ENCODE data around the gene CGAS.
A peak's percentile ranks its signal among the peaks of the same experiment; 100 is the strongest.
"Not testable (repeated sequence)": the region's sequence is repeated elsewhere in the genome, so short reads cannot be mapped to it uniquely, and the experiment has no call there.

The CGAS gene

DNA sequence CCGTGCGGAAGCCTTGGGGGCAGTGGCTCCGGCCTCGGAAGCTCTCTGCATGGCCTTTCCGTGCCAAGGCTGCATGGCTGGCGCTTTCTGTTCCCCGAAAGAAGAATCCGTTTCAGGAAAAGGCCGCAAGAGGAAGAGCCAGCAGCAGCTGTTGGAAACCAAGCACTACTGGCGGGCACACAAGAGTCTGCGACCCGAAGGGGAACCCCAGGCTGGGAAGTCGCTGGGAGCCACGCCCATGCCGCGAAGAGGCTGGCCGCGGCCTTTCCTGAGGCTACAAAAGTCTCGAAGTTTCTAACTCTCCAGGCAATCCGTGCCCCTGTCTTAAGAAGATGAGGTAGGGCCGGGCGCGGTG is at the start of gene CGAS:
CGAS (minus strand) TSS at position 191 of the 355 bp plus-strand sequence; CDS start at position 75, 116 bp downstream.
- peaks cover 21% of the 10 kb centered on the region for H3K4me1 Mint-ChIP-seq
- no peaks in the 10 kb centered on the region for H3K9me3 Mint-ChIP-seq
- peak within 1 kb of the TSS; percentile 93 for H3K4me3 Mint-ChIP-seq
- no peaks in the 10 kb centered on the region for H3K27me3 Mint-ChIP-seq
- H3K27ac Mint-ChIP-seq (ENCODE audit: low read depth) = peak within 1 kb of the TSS; percentile 98
- DNase-seq (ENCODE audit: low spot score in 2 of 2) (peak; percentile 49 to 64), ATAC-seq (replicated peaks; ENCODE audit: extremely low read depth, poor library complexity, severe bottlenecking) (peak; percentile 77)
- peaks cover 30% of the 10 kb centered on the region for H3K36me3 Mint-ChIP-seq (ENCODE audit: insufficient read depth)

DNA sequence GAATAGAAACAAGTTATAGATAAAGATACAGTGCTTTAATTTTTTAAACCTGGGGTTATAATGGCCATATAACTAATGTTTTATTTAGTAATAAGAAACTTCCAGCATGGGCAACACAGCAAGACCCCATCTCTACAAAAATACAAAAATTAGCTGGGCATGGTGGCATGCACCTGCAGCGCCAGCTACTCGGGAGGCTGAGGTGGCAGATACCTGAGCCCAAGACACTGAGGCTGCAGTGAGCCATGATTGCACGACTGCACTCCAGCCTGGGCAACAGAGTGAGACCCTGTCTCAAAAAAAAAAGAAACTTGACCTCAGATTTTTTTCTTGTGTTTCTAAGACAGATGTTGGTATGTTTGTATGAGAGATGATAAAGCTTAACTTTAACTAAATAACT is 45.8 kb upstream of the CGAS start:
- H3K4me3 Mint-ChIP-seq = no peak overlapping the region
- no peaks in the 10 kb centered on the region for H3K27me3 Mint-ChIP-seq
- H3K27ac Mint-ChIP-seq (ENCODE audit: low read depth) = no peak overlapping the region
- no peaks in the 10 kb centered on the region for H3K4me1 Mint-ChIP-seq
- no peak for ATAC-seq (replicated peaks; ENCODE audit: extremely low read depth, poor library complexity, severe bottlenecking)
- no peak for DNase-seq (ENCODE audit: low spot score in 2 of 2)
- H3K36me3 Mint-ChIP-seq (ENCODE audit: insufficient read depth) = peaks cover 64% of the 10 kb centered on the region
- H3K9me3 Mint-ChIP-seq = no peaks in the 10 kb centered on the region

DNA sequence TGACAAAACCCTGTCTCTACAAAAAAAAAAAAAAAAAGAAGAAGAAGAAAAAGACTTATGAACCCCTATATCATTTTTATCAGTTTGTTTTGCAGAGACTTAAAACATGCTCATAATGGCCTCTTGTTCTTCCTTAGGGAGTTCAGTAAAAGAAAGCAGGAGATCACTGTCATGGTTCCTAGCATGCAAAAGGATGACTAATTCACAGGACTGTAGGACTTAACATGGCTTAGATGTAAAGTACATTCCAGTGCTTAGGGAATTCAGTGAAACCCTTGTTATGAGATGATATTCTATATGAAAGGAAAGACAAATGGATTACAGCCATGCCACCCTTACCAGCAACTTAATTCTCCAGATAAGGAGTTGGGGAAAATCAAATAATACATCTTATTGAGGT is 39.3 kb upstream of the CGAS start:
- peak overlapping the region; percentile 77 for H3K27ac Mint-ChIP-seq (ENCODE audit: low read depth)
- no peaks in the 10 kb centered on the region for H3K4me1 Mint-ChIP-seq
- no peaks in the 10 kb centered on the region for H3K27me3 Mint-ChIP-seq
- ATAC-seq (replicated peaks; ENCODE audit: extremely low read depth, poor library complexity, severe bottlenecking) (no peak), DNase-seq (ENCODE audit: low spot score in 2 of 2) (no peak)
- H3K36me3 Mint-ChIP-seq (ENCODE audit: insufficient read depth) = peaks cover 64% of the 10 kb centered on the region
- H3K4me3 Mint-ChIP-seq = no peak overlapping the region
- H3K9me3 Mint-ChIP-seq = no peaks in the 10 kb centered on the region

DNA sequence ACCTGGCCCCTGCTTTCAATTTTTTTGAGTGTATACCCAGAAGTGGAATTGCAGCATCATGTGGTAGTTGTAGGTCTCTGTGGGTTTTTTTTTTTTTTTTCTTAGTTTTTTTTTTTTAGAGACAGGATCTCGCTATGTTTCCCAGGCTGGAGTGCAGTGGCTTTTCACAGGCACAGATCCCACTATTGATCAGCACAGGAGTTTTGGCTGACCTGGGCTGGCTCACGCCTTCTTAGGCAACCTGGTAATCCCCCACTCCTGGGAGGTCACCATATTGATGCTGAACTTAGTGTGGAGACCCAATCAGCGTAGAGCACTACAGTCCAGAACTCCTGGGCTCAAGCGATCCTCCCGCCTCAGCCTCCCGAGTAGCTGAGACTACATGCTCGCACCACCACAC is 35.4 kb upstream of the CGAS start:
- Mint-ChIP-seq H3K4me1 (no peaks in the 10 kb centered on the region), H3K36me3 (ENCODE audit: insufficient read depth) (peaks cover 69% of the 10 kb centered on the region), H3K27ac (ENCODE audit: low read depth) (no peak overlapping the region), H3K9me3 (no peaks in the 10 kb centered on the region), H3K27me3 (no peaks in the 10 kb centered on the region), H3K4me3 (no peak overlapping the region)
- no peak for DNase-seq (ENCODE audit: low spot score in 2 of 2)
- no peak for ATAC-seq (replicated peaks; ENCODE audit: extremely low read depth, poor library complexity, severe bottlenecking)

DNA sequence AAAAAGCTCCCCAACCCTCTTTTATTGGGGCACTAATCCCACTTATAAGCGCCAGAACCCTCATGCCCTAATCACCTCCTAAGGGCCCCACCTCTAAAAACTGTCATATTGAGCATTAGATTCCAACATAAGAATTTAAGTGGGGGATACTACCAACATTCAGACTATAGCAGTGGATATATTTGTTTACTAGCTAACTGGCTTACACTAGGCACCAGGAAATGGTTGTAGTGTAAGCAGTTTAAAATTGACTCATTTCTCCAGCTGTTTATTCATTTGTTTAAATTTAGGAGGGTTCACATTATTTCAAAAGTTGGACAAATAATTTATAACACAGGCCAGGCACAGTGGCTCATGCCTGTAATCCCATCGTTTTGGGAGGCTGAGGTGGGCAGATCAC is 32.3 kb upstream of the CGAS start:
- Mint-ChIP-seq H3K4me3 (no peak overlapping the region), H3K4me1 (peaks cover 11% of the 10 kb centered on the region), H3K27me3 (no peaks in the 10 kb centered on the region), H3K27ac (ENCODE audit: low read depth) (no peak overlapping the region), H3K36me3 (ENCODE audit: insufficient read depth) (peaks cover 78% of the 10 kb centered on the region), H3K9me3 (no peaks in the 10 kb centered on the region)
- DNase-seq (ENCODE audit: low spot score in 2 of 2) (no peak), ATAC-seq (replicated peaks; ENCODE audit: extremely low read depth, poor library complexity, severe bottlenecking) (no peak)

DNA sequence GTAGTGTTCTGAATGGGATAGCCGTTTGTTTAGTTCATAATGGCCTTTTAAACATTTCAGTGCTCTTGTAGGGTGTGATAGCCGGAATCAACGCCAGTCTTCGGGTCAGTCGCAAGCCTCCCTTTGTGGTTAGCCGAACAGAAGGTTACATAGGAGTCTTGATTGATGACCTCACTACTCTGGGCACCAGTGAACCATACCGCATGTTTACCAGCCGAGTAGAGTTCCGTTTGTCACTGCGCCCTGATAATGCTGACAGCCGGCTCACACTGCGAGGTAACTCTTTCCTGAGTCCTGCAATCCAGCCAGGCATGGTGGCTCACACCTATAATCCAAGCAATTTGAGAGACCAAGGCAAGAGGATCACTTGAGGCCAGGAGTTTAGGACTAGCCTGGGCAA is 29.9 kb upstream of the CGAS start:
- peaks cover 11% of the 10 kb centered on the region for H3K4me1 Mint-ChIP-seq
- ATAC-seq (replicated peaks; ENCODE audit: extremely low read depth, poor library complexity, severe bottlenecking) (no peak), DNase-seq (ENCODE audit: low spot score in 2 of 2) (no peak)
- H3K27me3 Mint-ChIP-seq = no peaks in the 10 kb centered on the region
- no peak overlapping the region for H3K4me3 Mint-ChIP-seq
- peak overlapping the region; percentile 29 for H3K27ac Mint-ChIP-seq (ENCODE audit: low read depth)
- no peaks in the 10 kb centered on the region for H3K9me3 Mint-ChIP-seq
- H3K36me3 Mint-ChIP-seq (ENCODE audit: insufficient read depth) = peaks cover 88% of the 10 kb centered on the region

DNA sequence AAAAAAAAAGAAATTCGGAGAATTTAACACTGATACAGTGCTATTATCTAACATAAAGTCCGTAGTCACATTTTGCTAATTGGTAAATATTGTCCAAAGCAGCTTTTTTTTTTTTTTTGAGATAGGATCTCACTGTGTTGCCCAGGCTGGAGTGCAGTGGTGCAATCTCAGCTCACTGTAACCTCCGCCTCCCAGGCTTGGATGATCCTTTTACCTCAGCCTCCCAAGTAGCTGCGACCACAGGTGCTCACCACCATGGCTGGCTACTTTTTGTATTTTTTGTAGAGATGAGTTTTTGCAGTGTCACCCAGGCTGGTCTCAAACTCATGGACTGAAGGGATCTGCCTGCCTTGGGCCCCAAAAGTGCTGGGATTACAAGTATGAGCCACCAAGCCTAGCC is 25.3 kb upstream of the CGAS start:
- H3K36me3 Mint-ChIP-seq (ENCODE audit: insufficient read depth) = peaks cover 88% of the 10 kb centered on the region
- H3K27me3 Mint-ChIP-seq = no peaks in the 10 kb centered on the region
- no peaks in the 10 kb centered on the region for H3K9me3 Mint-ChIP-seq
- H3K27ac Mint-ChIP-seq (ENCODE audit: low read depth) = no peak overlapping the region
- DNase-seq (ENCODE audit: low spot score in 2 of 2) (no peak), ATAC-seq (replicated peaks; ENCODE audit: extremely low read depth, poor library complexity, severe bottlenecking) (no peak)
- peaks cover 11% of the 10 kb centered on the region for H3K4me1 Mint-ChIP-seq
- no peak overlapping the region for H3K4me3 Mint-ChIP-seq

DNA sequence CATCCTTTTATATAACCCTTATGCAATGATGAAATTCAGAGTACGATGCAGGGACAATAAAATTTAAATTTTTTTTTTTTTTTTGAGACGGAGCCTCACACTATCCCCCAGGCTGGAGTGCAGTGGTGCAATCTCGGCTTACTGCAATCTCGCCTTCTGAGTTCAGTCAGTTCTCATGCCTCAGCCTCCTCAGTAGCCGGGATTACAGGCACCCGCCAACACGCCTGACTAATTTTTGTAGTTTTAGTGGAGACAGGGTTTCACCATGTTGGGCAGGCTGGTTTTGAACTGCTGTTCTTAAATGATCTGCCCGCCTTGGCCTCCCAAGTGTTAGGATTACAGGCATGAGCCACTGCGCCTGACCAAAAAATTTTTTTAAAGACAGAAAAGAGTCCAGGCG is 24.6 kb upstream of the CGAS start:
- Mint-ChIP-seq H3K9me3 (no peaks in the 10 kb centered on the region), H3K27me3 (no peaks in the 10 kb centered on the region), H3K27ac (ENCODE audit: low read depth) (no peak overlapping the region), H3K4me1 (peaks cover 11% of the 10 kb centered on the region), H3K36me3 (ENCODE audit: insufficient read depth) (peaks cover 86% of the 10 kb centered on the region), H3K4me3 (no peak overlapping the region)
- DNase-seq (ENCODE audit: low spot score in 2 of 2) = no peak
- no peak for ATAC-seq (replicated peaks; ENCODE audit: extremely low read depth, poor library complexity, severe bottlenecking)

DNA sequence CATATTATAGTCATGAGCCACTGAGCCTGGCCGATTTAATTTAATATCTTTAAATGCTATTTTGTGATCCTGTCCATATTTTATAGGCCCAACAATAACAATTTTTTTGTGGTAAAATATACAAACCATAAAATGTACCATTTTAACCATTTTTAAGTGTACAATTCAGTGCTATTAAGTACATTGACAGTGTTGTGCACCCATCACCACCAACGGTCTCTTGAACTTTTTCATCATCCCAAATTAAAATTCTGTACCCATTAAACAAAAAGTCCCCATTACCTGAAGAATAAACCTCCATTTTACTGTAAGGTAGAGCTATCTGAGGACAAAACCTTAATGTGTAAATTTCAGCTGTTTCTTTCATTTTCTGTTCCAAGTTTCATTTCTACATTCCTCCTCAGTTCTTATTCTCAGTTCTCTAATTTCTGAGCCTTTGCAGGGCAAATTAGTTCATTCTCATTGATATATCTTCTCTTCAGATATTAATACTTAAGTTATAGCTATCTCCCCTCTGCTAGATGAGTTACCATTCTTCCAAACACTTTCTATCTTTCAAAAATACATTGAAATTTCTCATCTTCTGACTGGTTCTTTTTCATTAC is 19.7 kb upstream of the CGAS start:
- ATAC-seq (replicated peaks; ENCODE audit: extremely low read depth, poor library complexity, severe bottlenecking) (no peak), DNase-seq (ENCODE audit: low spot score in 2 of 2) (no peak)
- peaks cover 14% of the 10 kb centered on the region for H3K4me1 Mint-ChIP-seq
- H3K27ac Mint-ChIP-seq (ENCODE audit: low read depth) = peak overlapping the region; percentile 93
- peaks cover 81% of the 10 kb centered on the region for H3K36me3 Mint-ChIP-seq (ENCODE audit: insufficient read depth)
- peak overlapping the region; percentile 23 for H3K4me3 Mint-ChIP-seq
- no peaks in the 10 kb centered on the region for H3K27me3 Mint-ChIP-seq
- H3K9me3 Mint-ChIP-seq = no peaks in the 10 kb centered on the region

DNA sequence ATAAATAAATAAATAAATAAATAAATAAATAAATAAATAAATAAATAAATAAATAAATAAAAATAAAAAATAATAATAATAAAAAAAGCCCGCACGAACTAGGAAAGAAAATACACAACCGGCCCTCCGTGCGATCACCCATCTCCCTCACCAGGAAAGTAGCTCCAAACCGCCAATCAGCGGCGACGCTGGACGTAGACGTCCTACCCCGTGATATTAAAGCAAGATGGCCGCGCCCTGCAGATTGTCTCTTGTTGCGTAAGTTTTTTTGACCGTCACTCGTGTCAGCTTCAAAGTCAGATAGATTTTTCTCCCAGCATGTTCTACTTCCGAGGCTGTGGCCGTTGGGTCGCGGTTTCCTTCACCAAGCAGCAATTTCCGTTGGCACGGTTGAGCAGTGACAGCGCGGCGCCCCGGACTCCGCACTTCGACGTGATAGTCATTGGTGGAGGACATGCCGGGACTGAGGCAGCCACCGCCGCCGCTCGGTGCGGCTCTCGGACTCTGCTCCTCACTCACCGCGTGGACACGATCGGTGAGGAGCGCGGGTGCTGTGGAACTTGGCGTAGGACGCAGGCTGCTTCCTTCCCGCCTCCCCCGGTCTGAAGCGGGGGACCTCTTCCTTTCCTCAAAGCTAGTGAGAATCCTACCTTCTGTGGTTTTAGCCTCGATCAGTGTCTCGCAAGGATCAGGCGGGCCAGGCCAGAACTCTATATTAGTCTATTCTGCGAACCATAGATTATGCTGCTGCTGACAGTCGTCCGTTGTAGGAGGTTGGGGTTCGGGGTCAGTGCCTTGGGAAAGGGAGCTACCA is 9.6 kb upstream of the CGAS start, which contains the start of gene MTO1:
MTO1 (plus strand) TSS at position 201 of the 814 bp plus-strand sequence; CDS start at position 319, 118 bp downstream.
- H3K4me1 Mint-ChIP-seq = peaks cover 27% of the 10 kb centered on the region
- H3K9me3 Mint-ChIP-seq = no peaks in the 10 kb centered on the region
- peak within 1 kb of the TSS; percentile 86 for H3K4me3 Mint-ChIP-seq
- DNase-seq (ENCODE audit: low spot score in 2 of 2) (peak; percentile 64 to 78), ATAC-seq (replicated peaks; ENCODE audit: extremely low read depth, poor library complexity, severe bottlenecking) (peak; percentile 90)
- peaks cover 34% of the 10 kb centered on the region for H3K36me3 Mint-ChIP-seq (ENCODE audit: insufficient read depth)
- peak within 1 kb of the TSS; percentile 84 for H3K27ac Mint-ChIP-seq (ENCODE audit: low read depth)
- no peaks in the 10 kb centered on the region for H3K27me3 Mint-ChIP-seq

DNA sequence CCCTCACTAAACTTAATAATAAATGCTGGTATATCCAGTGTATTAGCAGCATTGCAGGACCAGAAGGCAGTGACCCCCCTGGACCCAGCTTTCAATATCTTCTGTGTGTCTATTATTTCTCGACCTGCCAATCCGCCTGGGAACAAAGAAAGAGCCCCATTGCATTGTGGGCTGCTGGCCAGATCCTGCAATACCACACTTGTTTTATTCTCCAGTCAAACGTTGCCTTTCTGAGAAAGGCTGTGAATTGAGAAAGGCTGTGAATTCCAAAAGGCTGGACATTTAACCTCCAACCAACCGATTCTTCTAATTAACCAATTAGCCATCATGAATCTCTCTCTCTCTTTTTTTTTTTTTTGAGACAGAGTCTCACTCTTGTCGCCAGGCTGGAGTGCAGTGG is 8.0 kb upstream of the CGAS start:
- Mint-ChIP-seq H3K4me1 (peaks cover 20% of the 10 kb centered on the region), H3K36me3 (ENCODE audit: insufficient read depth) (peaks cover 24% of the 10 kb centered on the region), H3K4me3 (peak overlapping the region; percentile 34), H3K27ac (ENCODE audit: low read depth) (peak overlapping the region; percentile 84), H3K27me3 (no peaks in the 10 kb centered on the region), H3K9me3 (no peaks in the 10 kb centered on the region)
- no peak for DNase-seq (ENCODE audit: low spot score in 2 of 2)
- ATAC-seq (replicated peaks; ENCODE audit: extremely low read depth, poor library complexity, severe bottlenecking) = no peak

DNA sequence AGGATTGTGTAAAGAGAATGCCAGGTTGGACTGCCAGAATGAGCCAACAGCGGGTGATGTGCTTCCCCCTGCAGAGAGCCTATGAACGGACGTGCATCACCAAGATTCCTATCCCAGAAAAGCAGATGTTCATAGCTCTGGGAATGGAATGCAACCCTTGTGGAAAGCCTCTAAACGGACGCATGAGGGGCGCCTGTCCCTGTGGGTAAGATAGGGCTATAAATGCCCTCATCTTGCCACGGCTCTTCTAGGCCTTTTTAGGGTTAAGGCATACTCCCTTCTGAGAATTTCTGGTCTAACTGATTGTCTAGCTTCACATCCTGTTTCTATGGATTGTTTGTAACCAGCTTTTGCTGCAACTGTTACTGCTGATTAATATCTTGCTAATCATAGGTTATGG is 7.4 kb upstream of the CGAS start:
- Mint-ChIP-seq H3K36me3 (ENCODE audit: insufficient read depth) (peaks cover 24% of the 10 kb centered on the region), H3K4me1 (peaks cover 20% of the 10 kb centered on the region), H3K27ac (ENCODE audit: low read depth) (peak overlapping the region; percentile 84)
- not testable (repeated sequence) for DNase-seq (ENCODE audit: low spot score in 2 of 2); H3K9me3 Mint-ChIP-seq; ATAC-seq (replicated peaks; ENCODE audit: extremely low read depth, poor library complexity, severe bottlenecking); H3K27me3 Mint-ChIP-seq; H3K4me3 Mint-ChIP-seq

All from central memory CD8-positive, alpha-beta T cell (primary cell).